Heart left ventricle (tissue), 13 donors: ENCODE measurements around the gene DPYSL3.

Experiments
- POLR2A ChIP-seq, 2 donors: fragments of 450-650 bp; IDR thresholded peaks; one replicate each; pipeline ENCODE4 v1.6.1; 2017; ENCODE audit warnings: antibody characterized with exemption in 2 of 2, mild to moderate bottlenecking in 2 of 2, moderate library complexity in 2 of 2
- TF ChIP-seq, protein P1 (sequence below), 12 donors: fragments of 200-600 bp; sonication (generic) in 4 of 12; IDR thresholded peaks; one replicate each; pipeline versions ENCODE4 v1.5.0 to v1.8.0; 2018 to 2022; ENCODE audit warnings: antibody characterized with exemption in 12 of 12, mild to moderate bottlenecking in 5 of 12
- donor health status: ischemic (EF 13 %, LVEDD 7.1; RV severe dilation, severe dysfunction).
- donor health status: DM: no; HTN: yes; CAD: no.
- donor health status: DM: no; HTN: no; CAD: no.
- donor health status: ischemic (EF 25% LVEDD 6.9; RV normal size, moderate dysfunction).
- donor health status: ischemic (EF 25% LVEDD 5.7; RV mildly dilated, moderate dysfunction).
- donor health status: ischemic (EF 35%, LVEDD 5.7; RV mildly dilated, moderate dysfunction).
- donor health status: nonischemic (EF 11% LVEDD 7.7; RV severe dilation, severe dysfunction).
- donor health status: DM: yes; HTN: yes; CAD: no.
- donor health status: PGD.
- donor health status: ischemic (EF 29% LVEDD 5.4; RV normal size, mild dysfunction).
- donor health status: nonischemic (EF 23%, LVEDD 6.1; RV moderate dilation, normal function).

DNA sequence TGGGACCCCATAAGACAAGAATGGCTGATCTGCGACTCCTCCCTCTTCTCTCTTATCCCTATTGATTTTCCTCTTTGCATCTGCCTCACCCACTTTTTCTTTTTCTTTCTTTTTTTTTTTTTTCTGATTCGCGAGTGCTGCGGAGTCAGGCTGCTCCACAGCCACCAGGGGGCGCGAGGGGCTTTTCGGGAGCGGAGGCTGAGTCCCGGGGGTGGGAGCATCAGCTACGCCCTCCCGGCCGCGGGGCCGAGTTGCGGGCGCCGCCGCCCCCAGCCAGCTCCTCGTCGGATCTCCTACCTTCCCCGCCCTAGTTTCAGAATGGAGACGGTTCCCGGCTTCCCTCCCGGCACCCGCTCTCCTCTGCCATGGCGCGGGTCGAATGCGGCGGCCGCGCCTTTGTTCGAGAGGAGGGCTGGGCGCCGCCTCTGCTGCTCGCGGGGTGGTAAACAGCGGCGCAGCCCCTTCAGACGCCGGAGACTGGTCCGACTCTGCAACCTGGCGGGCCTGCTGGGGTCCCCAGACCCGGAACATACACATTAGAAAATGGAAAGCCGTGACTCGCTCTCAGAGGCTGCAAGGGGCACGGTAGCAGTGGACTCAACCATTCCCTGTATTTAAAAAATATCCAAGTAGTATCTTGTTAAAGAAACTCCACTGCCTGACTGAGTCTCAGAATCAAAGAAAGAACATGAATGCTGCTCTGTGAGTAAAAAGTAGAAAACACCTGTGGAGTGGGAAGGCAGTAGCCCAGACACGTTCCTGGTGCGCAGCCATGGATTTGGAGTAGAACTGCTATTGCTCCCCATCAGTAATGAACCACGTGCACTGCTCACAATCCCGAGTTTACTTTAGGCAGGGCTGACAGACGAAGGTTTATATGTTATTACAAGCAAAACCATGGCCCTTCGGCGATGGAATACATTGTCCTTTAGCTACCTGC lies 55.7 kb downstream of the DPYSL3 start:
- peak in 1 of 2 donors; percentile 33 for TF ChIP-seq POLR2A (IDR thresholded peaks at IDR 0.05)
- TF ChIP-seq, protein P1, sequence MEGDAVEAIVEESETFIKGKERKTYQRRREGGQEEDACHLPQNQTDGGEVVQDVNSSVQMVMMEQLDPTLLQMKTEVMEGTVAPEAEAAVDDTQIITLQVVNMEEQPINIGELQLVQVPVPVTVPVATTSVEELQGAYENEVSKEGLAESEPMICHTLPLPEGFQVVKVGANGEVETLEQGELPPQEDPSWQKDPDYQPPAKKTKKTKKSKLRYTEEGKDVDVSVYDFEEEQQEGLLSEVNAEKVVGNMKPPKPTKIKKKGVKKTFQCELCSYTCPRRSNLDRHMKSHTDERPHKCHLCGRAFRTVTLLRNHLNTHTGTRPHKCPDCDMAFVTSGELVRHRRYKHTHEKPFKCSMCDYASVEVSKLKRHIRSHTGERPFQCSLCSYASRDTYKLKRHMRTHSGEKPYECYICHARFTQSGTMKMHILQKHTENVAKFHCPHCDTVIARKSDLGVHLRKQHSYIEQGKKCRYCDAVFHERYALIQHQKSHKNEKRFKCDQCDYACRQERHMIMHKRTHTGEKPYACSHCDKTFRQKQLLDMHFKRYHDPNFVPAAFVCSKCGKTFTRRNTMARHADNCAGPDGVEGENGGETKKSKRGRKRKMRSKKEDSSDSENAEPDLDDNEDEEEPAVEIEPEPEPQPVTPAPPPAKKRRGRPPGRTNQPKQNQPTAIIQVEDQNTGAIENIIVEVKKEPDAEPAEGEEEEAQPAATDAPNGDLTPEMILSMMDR (IDR thresholded peaks at IDR 0.05): peak; percentile 85 to 96 (median 90)
